CD4-positive, alpha-beta T cell (primary cell): ENCODE measurements around the gene CCDC102B. TPM values are rescaled to one million over a fixed set of nuclear protein-coding genes. Genes with fewer than 3 reads are reported as not detected.

Experiments used
- ATAC-seq: fragments of 200-7000 bp; cut with Tn5 transposase; one replicate; pipeline ENCODE4 v1.10.0; 2022; ENCODE audit warnings: mild to moderate bottlenecking; ENCODE audit not compliant: poor library complexity
- CTCF ChIA-PET: fragments of 350-600 bp; sonication (Branson Sonifier 250); formaldehyde crosslinking; loops from one replicate; lab custom pipeline; 2021; ENCODE audit warnings: antibody characterized with exemption, inconsistent platforms; lab: Charles Lee
- POLR2A ChIA-PET: fragments of 350-600 bp; sonication (Branson Sonifier 250); formaldehyde crosslinking; loops from one replicate; lab custom pipeline; 2021; ENCODE audit warnings: antibody characterized with exemption, inconsistent platforms; lab: Charles Lee
- DNase-seq, 14 experiments: peaks; one replicate each; pipeline ENCODE4 v3.0.0-alpha.2; 2013 to 2020; ENCODE audit warnings: mixed read lengths in 2 of 14
- H3K27ac ChIP-seq, 2 donors: one replicate each; pipeline versions ENCODE4 v1.5.1 to v1.7.0; 2013; ENCODE audit warnings: low read length in 2 of 2, low read depth in 1 of 2, mild to moderate bottlenecking in 1 of 2
- H3K27me3 ChIP-seq, 2 experiments: 1 replicate in 1 of 2; 2 replicates in 1 of 2; pipeline versions ENCODE4 v1.6.1 to v1.7.0; 2013; ENCODE audit warnings: low read length in 2 of 2, control low read depth in 1 of 2, mild to moderate bottlenecking in 1 of 2, moderate library complexity in 1 of 2; ENCODE audit not compliant: insufficient read depth in 2 of 2, control insufficient read depth in 1 of 2
- H3K36me3 ChIP-seq: one replicate; pipeline ENCODE4 v1.6.1; 2013; ENCODE audit warnings: low read length, control low read depth; ENCODE audit not compliant: insufficient read depth
- H3K4me1 ChIP-seq: one replicate; pipeline ENCODE4 v1.6.1; 2013; ENCODE audit warnings: low read length, control low read depth; ENCODE audit not compliant: insufficient read depth
- H3K4me3 ChIP-seq: one replicate; pipeline ENCODE4 v1.5.1; 2013; ENCODE audit warnings: mild to moderate bottlenecking, low read length, moderate library complexity
- H3K9me3 ChIP-seq, 2 experiments: 1 replicate in 1 of 2; 2 replicates in 1 of 2; pipeline versions ENCODE4 v1.6.1 to v1.7.0; 2013; ENCODE audit warnings: low read length in 2 of 2, mild to moderate bottlenecking in 2 of 2, control low read depth in 1 of 2, moderate library complexity in 1 of 2; ENCODE audit not compliant: control insufficient read depth in 1 of 2, insufficient read depth in 1 of 2
- H3K27ac Mint-ChIP-seq: one replicate; pipeline ENCODE4 v1.8.0; 2020; ENCODE audit warnings: mixed read lengths
- H3K27me3 Mint-ChIP-seq: one replicate; pipeline ENCODE4 v1.8.0; 2021; ENCODE audit warnings: mixed read lengths
- H3K36me3 Mint-ChIP-seq: one replicate; pipeline ENCODE4 v1.8.0; 2021; ENCODE audit warnings: low read depth, mixed read lengths
- H3K4me1 Mint-ChIP-seq: one replicate; pipeline ENCODE4 v1.8.0; 2021; ENCODE audit warnings: low read depth, mixed read lengths
- H3K4me3 Mint-ChIP-seq: one replicate; pipeline ENCODE4 v1.8.0; 2020; ENCODE audit warnings: mild to moderate bottlenecking, mixed read lengths
- H3K9me3 Mint-ChIP-seq: one replicate; pipeline ENCODE4 v1.8.0; 2020; ENCODE audit warnings: mixed read lengths
- CTCF ChIP-seq: fragments of 200-600 bp; IDR thresholded peaks from one replicate; pipeline ENCODE4 v1.8.0; 2022; ENCODE audit warnings: antibody characterized with exemption, mild to moderate bottlenecking
- intact Hi-C, 2 experiments: fragments of 100-400 bp; cut with DNase I in 1 of 2; cut with micrococcal nuclease in 1 of 2; formaldehyde crosslinking; loops; one replicate each; pipeline versions ENCODE4 v1.15.1 to v1.9.0; 2023 to 2025; cut with DNase I, micrococcal nuclease
- total RNA-seq, 174 experiments: library from RNA in 2 of 174; stranded (reverse) in 2 of 174; gene quantifications; one replicate each; pipeline ENCODE4 v1.2.3 and lab custom pipeline; 2021 to 2026

The CCDC102B gene
- total RNA-seq, 2 experiments from 2014 or later, result 2.6 to 3.0 TPM

DNA sequence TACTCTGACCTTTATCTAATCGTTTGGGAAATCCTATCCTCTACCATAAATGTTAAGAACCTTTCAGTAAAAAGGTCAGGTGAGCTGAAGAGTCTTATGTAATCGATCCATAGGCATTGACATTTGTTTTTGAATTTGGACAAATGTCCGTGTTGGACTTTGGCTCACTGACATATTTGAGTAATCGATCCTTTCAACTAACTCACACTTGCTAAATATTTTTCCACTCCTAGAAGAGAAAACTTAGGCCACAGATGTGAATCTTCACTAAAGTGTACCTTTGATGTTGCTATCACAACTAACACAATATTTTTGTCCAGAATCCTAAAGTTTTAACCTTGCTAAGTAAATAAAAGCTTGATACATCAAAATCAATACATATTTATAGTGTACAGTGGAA lies 89.5 kb downstream of the CCDC102B start:
- CTCF ChIA-PET, result no interaction called here
- Mint-ChIP-seq H3K9me3 (no peaks in the 10 kb centered on the region), H3K36me3 (no peaks in the 10 kb centered on the region)

GRCh38 chr18:68893354-68893753 lies 95.5 kb downstream of the CCDC102B start:
- Histone ChIP-seq H3K36me3 (no peaks in the 10 kb centered on the region), H3K27ac (no peak overlapping the region), H3K9me3 (no peaks in the 10 kb centered on the region), H3K4me3 (no peak overlapping the region), H3K4me1 (no peaks in the 10 kb centered on the region), H3K27me3 (no peaks in the 10 kb centered on the region)
- no peak overlapping the region for H3K27ac Mint-ChIP-seq
- POLR2A ChIA-PET, result no interaction called here
- intact Hi-C loops, result no loop called here
- H3K36me3 Mint-ChIP-seq, result no peaks in the 10 kb centered on the region
- no peaks in the 10 kb centered on the region for H3K27me3 Mint-ChIP-seq
- no peaks in the 10 kb centered on the region for H3K4me1 Mint-ChIP-seq
- no peak overlapping the region for H3K4me3 Mint-ChIP-seq
- no peak for ATAC-seq
- H3K9me3 Mint-ChIP-seq, result no peaks in the 10 kb centered on the region
- TF ChIP-seq CTCF, result no peak
- CTCF ChIA-PET, result interaction anchor here (1.0 kb wide), 1 partner anchor 9 kb away, joined by 3 read pairs; no protein-coding TSS in a partner anchor
- DNase-seq, result no peak

More for the DNA sequence above, 89.5 kb downstream of the CCDC102B start:
- POLR2A ChIA-PET, result no interaction called here
- Histone ChIP-seq H3K4me3 (no peak overlapping the region), H3K27me3 (no peaks in the 10 kb centered on the region), H3K27ac (no peak overlapping the region), H3K9me3 (no peaks in the 10 kb centered on the region), H3K36me3 (no peaks in the 10 kb centered on the region), H3K4me1 (no peaks in the 10 kb centered on the region)
- Mint-ChIP-seq H3K4me3 (no peak overlapping the region), H3K27ac (no peak overlapping the region), H3K27me3 (no peaks in the 10 kb centered on the region), H3K4me1 (no peaks in the 10 kb centered on the region)
- intact Hi-C loops, result no loop called here
- ATAC-seq, result no peak
- no peak for TF ChIP-seq CTCF
- DNase-seq, result no peak

DNA sequence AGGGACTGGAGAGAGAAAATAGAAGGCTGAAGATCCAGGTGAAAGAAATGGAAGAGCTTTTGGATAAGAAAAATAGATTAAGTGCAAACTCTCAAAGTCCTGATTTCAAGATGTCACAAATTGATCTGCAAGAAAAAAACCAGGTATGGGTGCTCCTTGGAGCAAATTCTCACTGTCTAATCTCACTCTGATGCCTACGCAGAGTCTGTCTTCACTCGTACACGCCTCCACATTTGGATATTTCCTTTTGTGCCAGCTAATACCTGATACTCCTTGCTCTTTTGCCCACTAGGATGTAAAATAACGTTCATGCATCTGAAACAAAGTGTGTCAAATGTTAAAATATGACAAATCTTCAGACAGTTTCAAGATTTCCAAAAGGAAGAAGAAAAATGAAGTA lies 99.4 kb downstream of the CCDC102B start:
- no peaks in the 10 kb centered on the region for H3K27me3 ChIP-seq
- H3K4me3 ChIP-seq, result no peak overlapping the region
- H3K4me1 Mint-ChIP-seq, result no peaks in the 10 kb centered on the region
- no peaks in the 10 kb centered on the region for H3K36me3 ChIP-seq
- no peaks in the 10 kb centered on the region for H3K27me3 Mint-ChIP-seq
- DNase-seq, result no peak
- H3K27ac Mint-ChIP-seq, result no peak overlapping the region
- no peaks in the 10 kb centered on the region for H3K9me3 Mint-ChIP-seq
- no peaks in the 10 kb centered on the region for H3K4me1 ChIP-seq
- ChIA-PET POLR2A (no interaction called here), CTCF (no interaction called here)
- no peak for TF ChIP-seq CTCF
- H3K27ac ChIP-seq, result no peak overlapping the region
- H3K4me3 Mint-ChIP-seq, result no peak overlapping the region
- intact Hi-C loops, result no loop called here
- H3K9me3 ChIP-seq, result no peaks in the 10 kb centered on the region
- no peaks in the 10 kb centered on the region for H3K36me3 Mint-ChIP-seq
- ATAC-seq, result no peak
